Activated CD8-positive, alpha-beta memory T cell treated with anti-CD3 and anti-CD28 coated beads for 1 hour (primary cell): ENCODE results near the gene DLL4.

Source experiments
- DNase-seq, 2 donors: peaks; one replicate each; pipeline ENCODE4 v3.0.0-alpha.2; 2020; ENCODE audit warnings: low read depth in 1 of 2; ENCODE audit errors: extremely low read depth in 1 of 2

The DLL4 gene

GRCh38 chr15:40984964-40985363 lies 55.8 kb downstream of the DLL4 start:
- DNase-seq, result no peak

GRCh38 chr15:40985541-40986330 lies 56.6 kb downstream of the DLL4 start:
- no peak for DNase-seq

- no peak for DNase-seq
These were observed 57.7 kb downstream of the DLL4 start for GRCh38 chr15:40986820-40987219.

GRCh38 chr15:40988156-40988555 lies 59.0 kb downstream of the DLL4 start:
- DNase-seq, result no peak
